HCT116 (cell line): Measurements from ENCODE around the gene DPYD. TPM values are rescaled to one million over a fixed set of nuclear protein-coding genes. Genes with fewer than 3 reads are reported as not detected.

Source experiments
- ATAC-seq: fragments of 200-7000 bp; cut with Tn5 transposase; 2 replicates; pipeline ENCODE4 v1.9.1; 2020; ENCODE audit warnings: mild to moderate bottlenecking, moderate library complexity
- BruUV-seq: library from RNA; stranded (reverse); fragments of 400-500 nt; replicated peaks from 2 replicates; lab custom pipeline; 2021; lab: Mats Ljungman, UMichigan
- CTCF ChIA-PET: fragments of 300-600 bp; sonication (Branson Sonifier 250); formaldehyde crosslinking; loops from one replicate; lab custom pipeline; 2021; ENCODE audit warnings: antibody characterized with exemption; lab: Charles Lee
- POLR2A ChIA-PET: fragments of 300-600, 350-600 bp; sonication (Branson Sonifier 250); formaldehyde crosslinking; loops from one replicate; lab custom pipeline; 2021; ENCODE audit warnings: antibody characterized with exemption; lab: Charles Lee
- RAD21 ChIA-PET, 2 experiments: fragments of 300-600 bp; sonication (Branson Sonifier 250); formaldehyde crosslinking; loops; one replicate each; lab custom pipeline; 2023; ENCODE audit warnings: low total read pairs in 2 of 2; ENCODE audit not compliant: uncharacterized antibody in 2 of 2, unreplicated experiment in 2 of 2, low non-redundant PET in 1 of 2; lab: Charles Lee
- DNase-seq: peaks from one replicate; pipeline ENCODE4 v3.0.0-alpha.2; 2010; ENCODE audit warnings: low read depth, low spot score
- H2AFZ ChIP-seq: fragments of 200-600 bp; shearing (Covaris generic), sonication (generic); 2 replicates; pipeline ENCODE4 v1.6.1; 2017; ENCODE audit warnings: low read depth, mixed run types, mixed read lengths, antibody characterized with exemption, low read length; ENCODE audit not compliant: poor library complexity, severe bottlenecking
- H3K27ac ChIP-seq: 2 replicates; pipeline ENCODE4 v1.5.1; 2012; ENCODE audit warnings: low read depth, low read length
- H3K27me3 ChIP-seq: fragments of 200-600 bp; sonication (generic); 2 replicates; pipeline ENCODE4 v1.6.1; 2016; ENCODE audit warnings: mixed run types, low read length, mixed read lengths; ENCODE audit not compliant: insufficient read depth
- H3K36me3 ChIP-seq, 2 experiments: fragments of 200-500 bp in 1 of 2; fragments of 200-600 bp in 1 of 2; sonication (Bioruptor generic) in 1 of 2; sonication (generic) in 1 of 2; 2 replicates each; pipeline versions ENCODE4 v1.5.1 to v1.6.1; 2014 to 2016; ENCODE audit warnings: low read length in 2 of 2, inconsistent platforms in 1 of 2, mixed read lengths in 1 of 2, mixed run types in 1 of 2; ENCODE audit not compliant: insufficient read depth in 2 of 2, control insufficient read depth in 1 of 2
- H3K4me1 ChIP-seq, 2 experiments: fragments of 200-600 bp in 1 of 2; sonication (generic) in 1 of 2; 2 replicates each; pipeline versions ENCODE4 v1.5.1 to v1.6.1; 2012 to 2017; ENCODE audit warnings: low read length in 2 of 2, inconsistent platforms in 1 of 2, mild to moderate bottlenecking in 1 of 2, mixed read lengths in 1 of 2, mixed run types in 1 of 2, moderate library complexity in 1 of 2; ENCODE audit not compliant: insufficient read depth in 2 of 2, control insufficient read depth in 1 of 2
- H3K4me2 ChIP-seq: fragments of 200-600 bp; sonication (generic); 2 replicates; pipeline ENCODE4 v1.6.1; 2017; ENCODE audit warnings: mixed run types, low read length, mixed read lengths
- H3K4me3 ChIP-seq, 2 experiments: fragments of 200-600 bp in 1 of 2; sonication (generic) in 1 of 2; replicated peaks in 1 of 2; 2 replicates each; pipeline ENCODE4 v1.5.1; 2011 to 2016; ENCODE audit warnings: low read length in 2 of 2, control low read depth in 1 of 2, low read depth in 1 of 2, mild to moderate bottlenecking in 1 of 2, mixed read lengths in 1 of 2, mixed run types in 1 of 2
- H3K79me2 ChIP-seq: fragments of 200-600 bp; sonication (generic); 2 replicates; pipeline ENCODE4 v1.6.1; 2017; ENCODE audit warnings: mild to moderate bottlenecking, mixed run types, low read length, moderate library complexity, mixed read lengths; ENCODE audit not compliant: insufficient read depth
- H3K9ac ChIP-seq: fragments of 200-600 bp; sonication (generic); 2 replicates; pipeline ENCODE4 v1.6.1; 2016; ENCODE audit warnings: low read length, mixed read lengths
- H3K9me2 ChIP-seq: fragments of 200-600 bp; sonication (generic), shearing (Covaris generic); 2 replicates; pipeline ENCODE4 v1.6.1; 2017; ENCODE audit warnings: mixed run types, mild to moderate bottlenecking, moderate library complexity; ENCODE audit not compliant: insufficient read depth
- H3K9me3 ChIP-seq, 2 experiments: fragments of 200-500 bp in 1 of 2; fragments of 200-600 bp in 1 of 2; sonication (Bioruptor generic) in 1 of 2; sonication (generic) in 1 of 2; 2 replicates each; pipeline ENCODE4 v1.6.1; 2014 to 2017; ENCODE audit warnings: low read length in 2 of 2, mixed read lengths in 2 of 2, inconsistent platforms in 1 of 2, low read depth in 1 of 2, mild to moderate bottlenecking in 1 of 2, mixed run types in 1 of 2, moderate library complexity in 1 of 2; ENCODE audit not compliant: control insufficient read depth in 1 of 2, insufficient read depth in 1 of 2
- H4K20me1 ChIP-seq: fragments of 200-600 bp; sonication (generic), shearing (Covaris generic); 2 replicates; pipeline ENCODE4 v1.6.1; 2017; ENCODE audit warnings: mixed run types, mild to moderate bottlenecking, moderate library complexity; ENCODE audit not compliant: insufficient read depth
- CBX3 ChIP-seq: IDR thresholded peaks from 2 replicates; pipeline ENCODE4 v1.6.1; 2012; ENCODE audit warnings: low read depth
- CTCF ChIP-seq, 3 experiments: fragments of 200-600 bp in 1 of 3; sonication (generic) in 1 of 3; IDR thresholded peaks in 2 of 3; conservative IDR thresholded peaks in 1 of 3; 2 replicates each; pipeline ENCODE4 v1.5.1; 2012 to 2017; ENCODE audit warnings: low read depth in 2 of 3, low read length in 2 of 3, antibody characterized with exemption in 1 of 3, borderline replicate concordance in 1 of 3, control low read depth in 1 of 3, mild to moderate bottlenecking in 1 of 3, mixed read lengths in 1 of 3, mixed run types in 1 of 3, moderate library complexity in 1 of 3; ENCODE audit not compliant: insufficient read depth in 1 of 3
- EGR1 ChIP-seq: IDR thresholded peaks from 2 replicates; pipeline ENCODE4 v1.6.1; 2012; ENCODE audit warnings: low read depth
- ELF1 ChIP-seq: IDR thresholded peaks from 2 replicates; pipeline ENCODE4 v1.6.1; 2012; ENCODE audit warnings: low read depth, borderline replicate concordance
- FOSL1 ChIP-seq: IDR thresholded peaks from 2 replicates; pipeline ENCODE4 v1.6.1; 2012; ENCODE audit warnings: low read depth
- JUND ChIP-seq: IDR thresholded peaks from 2 replicates; pipeline ENCODE4 v1.6.1; 2012
- POLR2A ChIP-seq: IDR thresholded peaks from 2 replicates; pipeline ENCODE4 v1.7.0; 2011; ENCODE audit warnings: borderline replicate concordance; ENCODE audit not compliant: insufficient read depth, insufficient read length; ENCODE audit errors: extremely low read depth
- POLR2AphosphoS5 ChIP-seq: IDR thresholded peaks from 2 replicates; pipeline ENCODE4 v1.6.1; 2011; ENCODE audit warnings: mild to moderate bottlenecking, low read depth, low read length, moderate library complexity
- RAD21 ChIP-seq: IDR thresholded peaks from 2 replicates; pipeline ENCODE4 v1.6.1; 2012; ENCODE audit warnings: low read depth, mild to moderate bottlenecking
- SP1 ChIP-seq: IDR thresholded peaks from 2 replicates; pipeline ENCODE4 v1.6.1; 2012; ENCODE audit warnings: low read depth
- YY1 ChIP-seq: IDR thresholded peaks from 2 replicates; pipeline ENCODE4 v1.6.1; 2011; ENCODE audit warnings: low read length, low read depth, moderate library complexity, mild to moderate bottlenecking; ENCODE audit not compliant: insufficient replicate concordance; ENCODE audit errors: extremely low read depth
- ZNF274 ChIP-seq: fragments of 200-500 bp; sonication (Bioruptor generic); IDR thresholded peaks from 2 replicates; pipeline ENCODE4 v1.6.1; 2014; ENCODE audit warnings: mild to moderate bottlenecking, low read depth, low read length, inconsistent platforms
- intact Hi-C: fragments of 100-400 bp; cut with micrococcal nuclease; formaldehyde crosslinking; loops from 2 replicates; pipeline ENCODE4 v1.10.0; 2022
- total RNA-seq: library from RNA; stranded (reverse); gene quantifications from one replicate; pipeline ENCODE4 v1.2.1, GENCODE V29; 2021; ENCODE audit not compliant: unreplicated experiment
- TF ChIP-seq, protein P1 (sequence below): IDR thresholded peaks from 2 replicates; pipeline ENCODE4 v1.6.1; 2012
- TF ChIP-seq, protein P2 (sequence below): IDR thresholded peaks from 2 replicates; pipeline ENCODE4 v1.6.1; 2012; ENCODE audit warnings: low read depth

Gene DPYD
- total RNA-seq, 1 experiment from 2014 or later: 1.7 TPM

DNA sequence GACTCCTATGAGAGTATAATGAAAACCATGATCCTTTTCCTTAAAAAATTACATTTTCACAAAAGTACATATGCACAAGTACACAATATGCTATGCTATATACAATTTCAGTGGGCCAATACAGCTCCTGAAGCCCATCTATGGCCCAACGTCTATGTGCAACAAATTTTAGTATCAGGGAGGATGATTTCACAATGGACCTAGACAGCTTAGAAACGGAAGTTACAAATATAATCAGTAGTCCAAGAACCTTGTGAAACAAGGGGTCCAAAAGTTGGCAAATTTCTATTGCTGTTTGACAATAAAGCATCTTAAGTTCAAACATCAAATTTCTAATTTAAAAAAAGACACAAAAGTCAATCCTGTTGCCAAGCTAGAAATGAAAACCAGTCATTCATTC, 87.0 kb downstream of the DPYD start:
- H3K27ac ChIP-seq: no peak overlapping the region
- CTCF ChIA-PET: interaction anchor here (1.3 kb wide), 1 partner anchor 634 kb away, joined by 3 read pairs; no protein-coding TSS in a partner anchor
- no peaks in the 10 kb centered on the region for H3K36me3 ChIP-seq
- H3K9me2 ChIP-seq: no peaks in the 10 kb centered on the region
- no peaks in the 10 kb centered on the region for H3K79me2 ChIP-seq
- H3K4me2 ChIP-seq: no peak overlapping the region
- DNase-seq: no peak
- POLR2A ChIA-PET: no interaction called here
- no peak overlapping the region for H3K4me3 ChIP-seq
- H3K9ac ChIP-seq: no peak overlapping the region
- intact Hi-C loops: loop anchor here (10.0 kb wide), 1 partner anchor 631 kb away; no protein-coding TSS in a partner anchor
- no peaks in the 10 kb centered on the region for H3K9me3 ChIP-seq
- no peaks in the 10 kb centered on the region for H3K27me3 ChIP-seq
- TF ChIP-seq, protein P1, sequence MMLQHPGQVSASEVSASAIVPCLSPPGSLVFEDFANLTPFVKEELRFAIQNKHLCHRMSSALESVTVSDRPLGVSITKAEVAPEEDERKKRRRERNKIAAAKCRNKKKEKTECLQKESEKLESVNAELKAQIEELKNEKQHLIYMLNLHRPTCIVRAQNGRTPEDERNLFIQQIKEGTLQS: no peak
- TF ChIP-seq CBX3 (no peak), ZNF274 (no peak), JUND (no peak)
- H3K4me1 ChIP-seq: no peaks in the 10 kb centered on the region
- BruUV-seq: no TSS peak
- no peak overlapping the region for H2AFZ ChIP-seq
- no peaks in the 10 kb centered on the region for H4K20me1 ChIP-seq
- RAD21 ChIA-PET: no interaction called here
- no peak for ATAC-seq

GRCh38 chr1:97832481-97832880, 88.4 kb downstream of the DPYD start:
- no peak for ATAC-seq
- CTCF ChIA-PET: no interaction called here

More at GRCh38 chr1:97832481-97832880, 88.4 kb downstream of the DPYD start:
- DNase-seq: no peak
- Histone ChIP-seq H2AFZ (no peak overlapping the region), H3K4me3 (no peak overlapping the region), H3K4me2 (no peak overlapping the region), H3K9me2 (no peaks in the 10 kb centered on the region), H3K36me3 (no peaks in the 10 kb centered on the region), H3K4me1 (no peaks in the 10 kb centered on the region), H3K27ac (no peak overlapping the region), H3K79me2 (no peaks in the 10 kb centered on the region), H3K9ac (no peak overlapping the region), H3K9me3 (no peaks in the 10 kb centered on the region), H3K27me3 (no peaks in the 10 kb centered on the region), H4K20me1 (no peaks in the 10 kb centered on the region)
- TF ChIP-seq YY1: no peak
- TF ChIP-seq POLR2AphosphoS5: no peak
- no peak for TF ChIP-seq POLR2A
- TF ChIP-seq CTCF (IDR thresholded peaks at IDR 0.05 in 2 of 3, conservative IDR thresholded peaks at IDR 0.05 in 1 of 3; ENCODE audit: borderline replicate concordance in 1 of 3, insufficient read depth in 1 of 3, low read depth in 2 of 3, low read length in 2 of 3): no peak
- no peak for TF ChIP-seq JUND
- TF ChIP-seq, protein P1: no peak
- no peak for TF ChIP-seq EGR1
- no peak for TF ChIP-seq RAD21
- no peak for TF ChIP-seq ELF1
- TF ChIP-seq, protein P2, sequence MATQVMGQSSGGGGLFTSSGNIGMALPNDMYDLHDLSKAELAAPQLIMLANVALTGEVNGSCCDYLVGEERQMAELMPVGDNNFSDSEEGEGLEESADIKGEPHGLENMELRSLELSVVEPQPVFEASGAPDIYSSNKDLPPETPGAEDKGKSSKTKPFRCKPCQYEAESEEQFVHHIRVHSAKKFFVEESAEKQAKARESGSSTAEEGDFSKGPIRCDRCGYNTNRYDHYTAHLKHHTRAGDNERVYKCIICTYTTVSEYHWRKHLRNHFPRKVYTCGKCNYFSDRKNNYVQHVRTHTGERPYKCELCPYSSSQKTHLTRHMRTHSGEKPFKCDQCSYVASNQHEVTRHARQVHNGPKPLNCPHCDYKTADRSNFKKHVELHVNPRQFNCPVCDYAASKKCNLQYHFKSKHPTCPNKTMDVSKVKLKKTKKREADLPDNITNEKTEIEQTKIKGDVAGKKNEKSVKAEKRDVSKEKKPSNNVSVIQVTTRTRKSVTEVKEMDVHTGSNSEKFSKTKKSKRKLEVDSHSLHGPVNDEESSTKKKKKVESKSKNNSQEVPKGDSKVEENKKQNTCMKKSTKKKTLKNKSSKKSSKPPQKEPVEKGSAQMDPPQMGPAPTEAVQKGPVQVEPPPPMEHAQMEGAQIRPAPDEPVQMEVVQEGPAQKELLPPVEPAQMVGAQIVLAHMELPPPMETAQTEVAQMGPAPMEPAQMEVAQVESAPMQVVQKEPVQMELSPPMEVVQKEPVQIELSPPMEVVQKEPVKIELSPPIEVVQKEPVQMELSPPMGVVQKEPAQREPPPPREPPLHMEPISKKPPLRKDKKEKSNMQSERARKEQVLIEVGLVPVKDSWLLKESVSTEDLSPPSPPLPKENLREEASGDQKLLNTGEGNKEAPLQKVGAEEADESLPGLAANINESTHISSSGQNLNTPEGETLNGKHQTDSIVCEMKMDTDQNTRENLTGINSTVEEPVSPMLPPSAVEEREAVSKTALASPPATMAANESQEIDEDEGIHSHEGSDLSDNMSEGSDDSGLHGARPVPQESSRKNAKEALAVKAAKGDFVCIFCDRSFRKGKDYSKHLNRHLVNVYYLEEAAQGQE: no peak
- TF ChIP-seq FOSL1: no peak
- TF ChIP-seq SP1: no peak
- ChIA-PET POLR2A (interaction anchor here (0.7 kb wide), 1 partner anchor 910 kb away, joined by 5 read pairs; no protein-coding TSS in a partner anchor), RAD21 (no interaction called here)
- intact Hi-C loops: loop anchor here (10.0 kb wide), 1 partner anchor 632 kb away; no protein-coding TSS in a partner anchor
- BruUV-seq: no TSS peak
